Nephron (organoid): ENCODE results near the gene NFE2.
A peak's percentile ranks its signal among the peaks of the same experiment; 100 is the strongest.

ENCODE experiments used
- H3K27ac Mint-ChIP-seq, 3 experiments: 2 replicates each; pipeline ENCODE4 v1.8.0; 2020; ENCODE audit warnings: mixed read lengths in 3 of 3, mild to moderate bottlenecking in 2 of 3, moderate library complexity in 1 of 3
- H3K27me3 Mint-ChIP-seq: 2 replicates; pipeline ENCODE4 v1.8.0; 2021; ENCODE audit warnings: low read depth, mild to moderate bottlenecking, moderate library complexity, mixed read lengths
- H3K36me3 Mint-ChIP-seq: 2 replicates; pipeline ENCODE4 v1.8.0; 2020; ENCODE audit warnings: low read depth, mixed read lengths
- H3K4me1 Mint-ChIP-seq: 2 replicates; pipeline ENCODE4 v1.8.0; 2020; ENCODE audit warnings: mixed read lengths
- H3K4me3 Mint-ChIP-seq, 3 experiments: 2 replicates each; pipeline ENCODE4 v1.8.0; 2020; ENCODE audit warnings: mild to moderate bottlenecking in 3 of 3, mixed read lengths in 3 of 3, moderate library complexity in 2 of 3
- H3K9me3 Mint-ChIP-seq: 2 replicates; pipeline ENCODE4 v1.8.0; 2020; ENCODE audit warnings: mixed read lengths
- TF ChIP-seq, protein P1 (sequence below), 3 experiments: fragments of 200-600 bp; sonication (generic); IDR thresholded peaks; one replicate each; pipeline ENCODE4 v1.5.0; 2021; ENCODE audit warnings: antibody characterized with exemption in 3 of 3; ENCODE audit not compliant: unreplicated experiment in 3 of 3

The NFE2 gene

DNA sequence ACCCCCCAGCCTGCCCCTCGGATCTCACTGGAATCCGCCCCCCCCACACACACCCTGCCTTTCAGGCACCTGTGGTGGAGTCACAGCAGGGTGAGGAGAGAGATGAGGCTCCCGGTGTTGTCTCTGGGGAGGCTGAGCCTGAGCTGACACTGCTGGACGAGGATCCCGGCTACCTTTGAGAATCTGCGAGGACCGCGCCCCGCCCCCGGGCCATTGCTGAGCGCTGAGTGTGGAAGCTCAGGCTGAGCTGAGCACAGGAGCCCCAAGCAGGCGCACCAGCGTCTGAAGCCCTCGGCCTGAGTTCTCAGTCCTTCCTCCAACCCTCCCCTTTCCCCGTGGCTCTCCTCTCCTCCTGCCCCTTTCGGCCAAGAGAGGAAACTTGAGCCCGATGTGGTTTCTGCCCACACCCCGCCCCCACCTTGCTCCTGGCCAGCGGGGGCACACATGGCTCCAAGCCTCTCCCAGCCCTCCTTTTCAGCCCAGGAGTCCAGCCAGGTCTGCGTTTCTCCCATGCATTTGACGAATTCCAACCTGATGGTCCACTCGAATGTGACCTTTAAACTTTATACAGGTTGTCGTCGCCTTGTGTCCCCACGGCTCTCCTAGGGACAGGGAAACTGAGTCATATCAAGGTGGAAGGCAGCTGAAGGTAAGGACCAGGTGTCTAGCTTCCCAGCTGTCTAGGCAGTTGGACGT lies at the start of gene NFE2:
Gene NFE2 (minus strand): TSS at position 284 of the 696 bp plus-strand sequence. CDS start 5,767 bp downstream, outside the sequence.
- Mint-ChIP-seq H3K4me3 (peak within 1 kb of the TSS; percentile 31 to 72 (median 65)), H3K9me3 (no peaks in the 10 kb centered on the region), H3K36me3 (no peaks in the 10 kb centered on the region), H3K4me1 (peaks cover 15% of the 10 kb centered on the region), H3K27me3 (peaks cover 11% of the 10 kb centered on the region), H3K27ac (peak within 1 kb of the TSS in 2 of 3 experiments; percentile 46 to 59)
- TF ChIP-seq, protein P1, sequence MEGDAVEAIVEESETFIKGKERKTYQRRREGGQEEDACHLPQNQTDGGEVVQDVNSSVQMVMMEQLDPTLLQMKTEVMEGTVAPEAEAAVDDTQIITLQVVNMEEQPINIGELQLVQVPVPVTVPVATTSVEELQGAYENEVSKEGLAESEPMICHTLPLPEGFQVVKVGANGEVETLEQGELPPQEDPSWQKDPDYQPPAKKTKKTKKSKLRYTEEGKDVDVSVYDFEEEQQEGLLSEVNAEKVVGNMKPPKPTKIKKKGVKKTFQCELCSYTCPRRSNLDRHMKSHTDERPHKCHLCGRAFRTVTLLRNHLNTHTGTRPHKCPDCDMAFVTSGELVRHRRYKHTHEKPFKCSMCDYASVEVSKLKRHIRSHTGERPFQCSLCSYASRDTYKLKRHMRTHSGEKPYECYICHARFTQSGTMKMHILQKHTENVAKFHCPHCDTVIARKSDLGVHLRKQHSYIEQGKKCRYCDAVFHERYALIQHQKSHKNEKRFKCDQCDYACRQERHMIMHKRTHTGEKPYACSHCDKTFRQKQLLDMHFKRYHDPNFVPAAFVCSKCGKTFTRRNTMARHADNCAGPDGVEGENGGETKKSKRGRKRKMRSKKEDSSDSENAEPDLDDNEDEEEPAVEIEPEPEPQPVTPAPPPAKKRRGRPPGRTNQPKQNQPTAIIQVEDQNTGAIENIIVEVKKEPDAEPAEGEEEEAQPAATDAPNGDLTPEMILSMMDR (IDR thresholded peaks at IDR 0.05; ENCODE audit: unreplicated experiment in 3 of 3): no peak

DNA sequence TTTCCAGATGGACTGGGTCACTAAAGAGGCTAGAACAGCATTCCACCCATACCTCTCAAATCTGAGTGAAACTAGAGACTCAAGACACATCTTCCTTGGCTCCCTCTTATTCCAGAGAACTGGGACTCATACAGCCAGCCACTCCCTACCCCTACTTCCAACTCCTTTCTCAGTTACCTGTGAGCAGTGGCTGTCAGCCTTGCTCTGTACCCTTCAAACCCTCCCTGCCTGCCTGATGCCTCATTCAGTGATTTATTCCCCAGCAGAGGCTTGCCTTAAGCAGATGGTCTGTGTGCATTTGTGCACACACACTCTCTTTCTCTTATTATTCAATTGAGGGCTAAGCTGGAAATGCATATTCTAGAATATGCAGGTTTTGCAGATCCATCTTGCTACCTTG lies 48.9 kb upstream of the NFE2 start:
- Mint-ChIP-seq H3K27ac (peak overlapping the region in 1 of 3 experiments; percentile 98), H3K36me3 (peaks cover 48% of the 10 kb centered on the region), H3K27me3 (peaks cover under 1% of the 10 kb centered on the region)

DNA sequence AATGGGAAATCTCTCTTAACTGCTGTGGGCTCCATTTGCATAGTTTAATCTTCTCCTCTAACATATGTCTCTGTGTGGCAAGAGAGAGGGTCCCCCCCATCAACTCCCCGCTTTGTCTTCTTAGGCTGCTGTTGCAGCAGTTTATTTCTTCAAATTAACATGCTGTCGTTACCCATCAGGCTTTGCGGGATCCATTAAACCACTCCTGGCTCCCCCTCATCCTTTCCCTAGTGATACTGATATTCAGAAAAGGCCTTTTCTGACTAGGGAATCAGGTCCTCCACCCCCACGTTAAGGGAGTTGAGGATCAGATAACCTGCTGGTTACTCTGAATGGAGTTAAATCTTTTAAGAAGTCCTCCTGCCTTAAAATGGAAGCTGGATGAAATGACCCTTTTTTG lies 48.2 kb upstream of the NFE2 start:
- TF ChIP-seq, protein P1 (IDR thresholded peaks at IDR 0.05; ENCODE audit: unreplicated experiment in 3 of 3): no peak
- H3K4me1 Mint-ChIP-seq: peaks cover 63% of the 10 kb centered on the region
- H3K27me3 Mint-ChIP-seq: no peaks in the 10 kb centered on the region
- no peaks in the 10 kb centered on the region for H3K9me3 Mint-ChIP-seq
- H3K27ac Mint-ChIP-seq: peak overlapping the region in 1 of 3 experiments; percentile 98
- H3K4me3 Mint-ChIP-seq: no peak overlapping the region
- H3K36me3 Mint-ChIP-seq: peaks cover 48% of the 10 kb centered on the region

More for the DNA sequence above, 48.9 kb upstream of the NFE2 start:
- Mint-ChIP-seq H3K9me3 (no peaks in the 10 kb centered on the region), H3K4me3 (no peak overlapping the region), H3K4me1 (peaks cover 63% of the 10 kb centered on the region)
- TF ChIP-seq, protein P1 (IDR thresholded peaks at IDR 0.05; ENCODE audit: unreplicated experiment in 3 of 3): no peak

DNA sequence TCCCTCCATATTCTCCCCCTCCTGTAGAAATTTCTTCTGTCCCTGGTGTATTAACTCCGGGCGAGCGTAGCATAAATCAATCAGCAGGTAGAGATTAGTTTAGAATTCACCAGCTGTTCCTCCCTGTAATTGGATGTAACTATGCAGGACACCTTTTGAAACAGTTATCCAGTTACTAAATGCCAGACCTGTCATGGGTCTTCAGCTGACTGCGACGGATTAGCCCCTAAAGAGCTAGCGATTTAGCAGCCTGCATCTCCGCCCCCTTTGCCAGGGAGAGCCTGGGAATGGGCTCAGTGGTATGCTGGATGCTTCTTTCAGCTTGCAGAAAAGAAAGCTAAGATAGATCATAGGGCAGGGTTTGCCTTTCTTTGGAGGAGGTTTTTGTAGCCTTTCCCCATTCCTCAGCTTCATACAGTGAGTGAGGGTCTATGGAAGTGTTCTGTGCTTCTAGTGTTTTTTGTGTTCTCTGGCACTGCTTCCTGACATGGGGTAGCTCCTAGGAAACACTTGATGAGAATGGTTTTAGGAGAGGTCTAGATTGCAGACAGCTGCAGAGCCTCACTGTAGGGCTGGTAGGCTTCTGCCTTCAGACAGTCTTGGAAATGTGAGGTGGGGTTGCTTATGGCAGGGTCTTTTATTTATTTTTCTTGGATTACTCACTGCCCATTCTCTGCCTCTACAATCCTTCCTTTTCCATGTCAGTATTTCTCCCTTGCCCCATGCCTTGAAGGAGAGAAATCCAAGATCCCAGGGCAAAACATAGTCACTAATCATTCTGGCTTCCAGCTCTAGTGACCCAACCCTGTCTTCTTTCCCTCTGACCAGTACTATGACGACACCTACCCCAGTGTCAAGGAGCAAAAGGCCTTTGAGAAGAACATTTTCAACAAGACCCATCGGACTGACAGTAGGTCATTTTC lies 40.8 kb upstream of the NFE2 start:
- H3K4me3 Mint-ChIP-seq: peak overlapping the region; percentile 6 to 30 (median 13)
- TF ChIP-seq, protein P1 (IDR thresholded peaks at IDR 0.05; ENCODE audit: unreplicated experiment in 3 of 3): no peak
- peak overlapping the region; percentile 91 to 93 (median 92) for H3K27ac Mint-ChIP-seq
- no peaks in the 10 kb centered on the region for H3K27me3 Mint-ChIP-seq
- H3K36me3 Mint-ChIP-seq: peaks cover 48% of the 10 kb centered on the region
- no peaks in the 10 kb centered on the region for H3K9me3 Mint-ChIP-seq
- peaks cover 66% of the 10 kb centered on the region for H3K4me1 Mint-ChIP-seq

DNA sequence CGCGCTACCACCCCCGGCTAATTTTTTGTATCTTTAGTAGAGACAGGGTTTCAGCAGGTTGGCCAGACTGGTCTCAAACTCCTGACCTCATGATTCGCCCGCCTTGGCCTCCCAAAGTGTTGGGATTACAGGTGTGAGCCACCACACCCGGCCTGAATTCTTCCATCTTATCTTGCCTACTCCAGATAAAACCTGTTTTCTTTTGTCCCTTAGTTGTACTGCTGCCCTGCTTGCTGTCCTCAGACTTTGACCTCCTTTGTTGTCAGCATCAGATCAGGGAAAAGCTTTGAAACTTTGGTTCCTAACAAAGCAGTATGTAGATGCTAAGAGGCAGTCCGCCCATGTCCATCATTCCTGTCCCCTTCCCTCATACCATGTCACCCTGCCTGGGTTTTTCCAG lies 40.0 kb upstream of the NFE2 start:
- TF ChIP-seq, protein P1 (IDR thresholded peaks at IDR 0.05; ENCODE audit: unreplicated experiment in 3 of 3): no peak
- Mint-ChIP-seq H3K9me3 (no peaks in the 10 kb centered on the region), H3K27me3 (no peaks in the 10 kb centered on the region), H3K27ac (peak overlapping the region; percentile 91 to 93 (median 92)), H3K4me1 (peaks cover 73% of the 10 kb centered on the region), H3K36me3 (peaks cover 45% of the 10 kb centered on the region), H3K4me3 (peak overlapping the region in 2 of 3 experiments; percentile 30 to 39)
